Osteocyte (in vitro differentiated cells): ENCODE measurements around the gene BCCIP. TPM values are rescaled to one million over a fixed set of nuclear protein-coding genes. Genes with fewer than 3 reads are reported as not detected.

Experiments used
- DNase-seq: peaks from one replicate; pipeline ENCODE4 v3.0.0; 2021; ENCODE audit warnings: mixed read lengths; ENCODE audit not compliant: unreplicated experiment; ENCODE audit errors: extremely low spot score
- H3K27ac Mint-ChIP-seq: one replicate; pipeline ENCODE4 v1.8.0; 2021; ENCODE audit warnings: mild to moderate bottlenecking, mixed read lengths; ENCODE audit not compliant: unreplicated experiment
- H3K27me3 Mint-ChIP-seq: one replicate; pipeline ENCODE4 v1.8.0; 2021; ENCODE audit warnings: mixed read lengths; ENCODE audit not compliant: unreplicated experiment
- H3K36me3 Mint-ChIP-seq: one replicate; pipeline ENCODE4 v1.8.0; 2021; ENCODE audit warnings: mixed read lengths; ENCODE audit not compliant: unreplicated experiment
- H3K4me1 Mint-ChIP-seq: one replicate; pipeline ENCODE4 v1.8.0; 2021; ENCODE audit warnings: mixed read lengths; ENCODE audit not compliant: unreplicated experiment
- H3K4me3 Mint-ChIP-seq: one replicate; pipeline ENCODE4 v1.8.0; 2021; ENCODE audit warnings: mild to moderate bottlenecking, moderate library complexity, mixed read lengths; ENCODE audit not compliant: unreplicated experiment
- H3K9me3 Mint-ChIP-seq: one replicate; pipeline ENCODE4 v1.8.0; 2021; ENCODE audit warnings: mixed read lengths; ENCODE audit not compliant: unreplicated experiment
- CTCF ChIP-seq: fragments of 200-600 bp; sonication (generic); IDR thresholded peaks from 2 replicates; pipeline ENCODE4 v1.5.0; 2021; ENCODE audit warnings: antibody characterized with exemption, mild to moderate bottlenecking, moderate library complexity
- total RNA-seq: library from RNA; stranded (reverse); gene quantifications from 2 replicates; pipeline ENCODE4 v1.2.1, GENCODE V29; 2021

The BCCIP gene
- total RNA-seq, 1 donor from 2014 or later, result 34.6 TPM

- DNase-seq, result no peak
- no peaks in the 10 kb centered on the region for H3K4me1 Mint-ChIP-seq
- H3K4me3 Mint-ChIP-seq, result no peak overlapping the region
- H3K27ac Mint-ChIP-seq, result no peak overlapping the region
- no peaks in the 10 kb centered on the region for H3K27me3 Mint-ChIP-seq
- no peaks in the 10 kb centered on the region for H3K9me3 Mint-ChIP-seq
- no peak for TF ChIP-seq CTCF
- H3K36me3 Mint-ChIP-seq, result peaks cover 32% of the 10 kb centered on the region
Measured at GRCh38 chr10:125792342-125793300, 30.7 kb upstream of the BCCIP start.

- DNase-seq, result no peak
- TF ChIP-seq CTCF, result no peak
- Mint-ChIP-seq H3K4me3 (no peak overlapping the region), H3K27ac (no peak overlapping the region), H3K27me3 (no peaks in the 10 kb centered on the region), H3K9me3 (no peaks in the 10 kb centered on the region), H3K36me3 (peaks cover 27% of the 10 kb centered on the region), H3K4me1 (no peaks in the 10 kb centered on the region)
Measured at GRCh38 chr10:125795128-125795527, 28.2 kb upstream of the BCCIP start.

GRCh38 chr10:125795637-125796190 is 27.6 kb upstream of the BCCIP start:
- no peak for DNase-seq
- H3K4me3 Mint-ChIP-seq, result no peak overlapping the region
- H3K27ac Mint-ChIP-seq, result no peak overlapping the region
- no peak for TF ChIP-seq CTCF
- H3K27me3 Mint-ChIP-seq, result no peaks in the 10 kb centered on the region
- no peaks in the 10 kb centered on the region for H3K4me1 Mint-ChIP-seq
- no peaks in the 10 kb centered on the region for H3K9me3 Mint-ChIP-seq
- H3K36me3 Mint-ChIP-seq, result peaks cover 25% of the 10 kb centered on the region

- H3K9me3 Mint-ChIP-seq, result no peaks in the 10 kb centered on the region
- peaks cover 28% of the 10 kb centered on the region for H3K36me3 Mint-ChIP-seq
Measured at GRCh38 chr10:125797424-125797823, 25.9 kb upstream of the BCCIP start.

More at GRCh38 chr10:125797424-125797823, 25.9 kb upstream of the BCCIP start:
- no peak for DNase-seq
- Mint-ChIP-seq H3K4me1 (no peaks in the 10 kb centered on the region), H3K27ac (no peak overlapping the region), H3K27me3 (no peaks in the 10 kb centered on the region), H3K4me3 (no peak overlapping the region)
- no peak for TF ChIP-seq CTCF
